Heart right ventricle (tissue), 16 donors: ENCODE measurements around the gene NUP85. TPM values are rescaled to one million over a fixed set of nuclear protein-coding genes. Genes with fewer than 3 reads are reported as not detected.
"Not testable (repeated sequence)": the region's sequence is repeated elsewhere in the genome, so short reads cannot be mapped to it uniquely, and the experiment has no call there.

Experiments
- ATAC-seq, 8 donors: fragments of 200-7000 bp; cut with Tn5 transposase; one replicate each; pipeline ENCODE4 v1.9.1; 2020; ENCODE audit warnings: mild to moderate bottlenecking in 8 of 8, moderate library complexity in 8 of 8, moderate number of reproducible peaks in 1 of 8
- DNase-seq, 2 donors: peaks; one replicate each; pipeline ENCODE4 v3.0.0-alpha.2; 2020
- H3K27ac ChIP-seq, 10 donors: fragments of 200-600 bp; sonication (generic) in 2 of 10; one replicate each; pipeline versions ENCODE4 v1.5.0 to v1.8.0; 2020 to 2022; ENCODE audit warnings: mild to moderate bottlenecking in 3 of 10
- H3K27me3 ChIP-seq, 7 donors: fragments of 200-600 bp; one replicate each; pipeline ENCODE4 v1.8.0; 2021 to 2022; ENCODE audit warnings: mild to moderate bottlenecking in 2 of 7
- H3K36me3 ChIP-seq, 9 donors: fragments of 200-600 bp; sonication (generic) in 1 of 9; one replicate each; pipeline versions ENCODE4 v1.5.0 to v1.8.0; 2020 to 2022; ENCODE audit warnings: mild to moderate bottlenecking in 2 of 9
- H3K4me1 ChIP-seq, 9 donors: fragments of 200-600 bp; sonication (generic) in 1 of 9; one replicate each; pipeline versions ENCODE4 v1.5.0 to v1.8.0; 2020 to 2022; ENCODE audit warnings: mild to moderate bottlenecking in 4 of 9
- H3K4me3 ChIP-seq, 10 donors: fragments of 200-600 bp; sonication (generic) in 2 of 10; one replicate each; pipeline versions ENCODE4 v1.5.0 to v1.8.0; 2020 to 2022; ENCODE audit warnings: mild to moderate bottlenecking in 7 of 10, moderate library complexity in 2 of 10
- H3K9me3 ChIP-seq, 11 donors: fragments of 200-600 bp in 10 of 11; sonication (generic) in 2 of 11; one replicate each; pipeline versions ENCODE4 v1.5.0 to v1.8.0; 2013 to 2022; ENCODE audit warnings: mild to moderate bottlenecking in 2 of 11, control low read depth in 1 of 11, moderate library complexity in 1 of 11
- CTCF ChIP-seq, 9 donors: fragments of 200-600 bp; sonication (generic) in 2 of 9; IDR thresholded peaks; one replicate each; pipeline versions ENCODE4 v1.5.0 to v1.8.0; 2021 to 2022; ENCODE audit warnings: antibody characterized with exemption in 9 of 9, mild to moderate bottlenecking in 5 of 9, moderate library complexity in 1 of 9
- WGBS, 2 donors: extraction: QIAGEN DNeasy Blood & Tissue Kit; methylation state at CpG; one replicate each; pipeline ENCODE4 v1.1.7; 2013; ENCODE audit warnings: inconsistent platforms in 1 of 2; 5-methylcytosine and 5-hydroxymethylcytosine counted together
- intact Hi-C, 10 donors: fragments of 100-400 bp; cut with DNase I; formaldehyde crosslinking; loops; one replicate each; pipeline versions ENCODE4 v1.11.1 to v1.14.2; 2022
- polyA plus RNA-seq, 2 donors: library from polyadenylated mRNA; stranded (reverse); fragments of 200-250 nt; gene quantifications; one replicate each; pipeline ENCODE4 v1.2.3, GENCODE V29; 2013
- total RNA-seq, 10 donors: library from RNA; stranded (reverse); fragmentation: NEBNext Ultra II Directional in 3 of 10; extraction: Animal tissue kit (Norgen Biotek cat#: 25700) in 3 of 10; gene quantifications; one replicate each; pipeline versions ENCODE4 v1.2.1 to v1.2.4, GENCODE V29; 2021 to 2023
- donor health status: Arrhythmogenic right ventricular cardiomyopathy.
- donor health status: ischemic (EF 13 %, LVEDD 7.1; RV severe dilation, severe dysfunction).
- donor health status: healthy with polysubstance abuse.
- donor health status: DM: no; HTN: yes; CAD: no.
- donor health status: DM: no; HTN: no; CAD: no.
- donor health status: ischemic (EF 25% LVEDD 6.9; RV normal size, moderate dysfunction).
- donor health status: ischemic (EF 25% LVEDD 5.7; RV mildly dilated, moderate dysfunction).
- donor health status: healthy.
- donor health status: DM: yes; HTN: yes; CAD: no.
- donor health status: Ischemic cardiomyopathy.
- donor health status: ischemic (EF 35%, LVEDD 5.7; RV mildly dilated, moderate dysfunction).
- donor health status: nonischemic (EF 11% LVEDD 7.7; RV severe dilation, severe dysfunction).
- donor health status: DM: yes; HTN: yes; CAD: no.
- donor health status: PGD.
- donor health status: ischemic (EF 29% LVEDD 5.4; RV normal size, mild dysfunction).
- donor health status: nonischemic (EF 23%, LVEDD 6.1; RV moderate dilation, normal function).

The NUP85 gene
- total and polyA plus RNA-seq, 12 donors: 16.2 to 39.0 (median 23.3) TPM

DNA sequence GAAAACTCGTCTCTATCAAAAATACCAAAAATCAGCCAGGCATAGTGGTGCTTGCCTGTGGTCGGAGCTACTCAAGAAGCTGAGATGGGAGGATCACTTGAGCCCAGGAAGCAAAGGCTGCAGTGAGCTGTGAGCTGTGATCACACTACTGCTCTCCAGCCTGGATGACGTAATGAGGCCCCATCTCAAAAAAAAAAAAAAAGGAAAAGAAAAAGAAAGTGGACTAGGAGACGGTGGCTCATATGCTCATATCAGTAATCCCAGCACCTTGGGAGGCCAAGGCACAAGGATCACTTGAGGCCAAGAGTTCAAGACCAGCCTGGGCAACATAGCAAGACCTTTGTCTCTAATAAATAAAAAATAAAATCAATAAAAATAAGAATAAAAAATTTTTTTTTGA lies 13.9 kb upstream of the NUP85 start:
- intact Hi-C loops: loop anchor here in 1 of 10 donors (2.0 kb wide), 1 partner anchor 21 kb away; no protein-coding TSS in a partner anchor
- WGBS, 2 donors: 66 to 70% methylated on average over 4 of the region's 4 CpGs

GRCh38 chr17:75194879-75195278 lies 10.6 kb upstream of the NUP85 start:
- DNase-seq: no peak
- no peaks in the 10 kb centered on the region for H3K9me3 ChIP-seq
- H3K27ac ChIP-seq: no peak overlapping the region
- ATAC-seq: no peak
- H3K36me3 ChIP-seq: no peaks in the 10 kb centered on the region
- no peak for TF ChIP-seq CTCF (IDR thresholded peaks at IDR 0.05)
- H3K4me3 ChIP-seq: no peak overlapping the region
- H3K27me3 ChIP-seq: no peaks in the 10 kb centered on the region
- H3K4me1 ChIP-seq: no peaks in the 10 kb centered on the region
- intact Hi-C loops: no loop called here
- WGBS, 2 donors: 84 to 87% methylated on average over 4 of the region's 5 CpGs

More for the DNA sequence above, 13.9 kb upstream of the NUP85 start:
- H3K4me3 ChIP-seq: no peak overlapping the region
- no peaks in the 10 kb centered on the region for H3K9me3 ChIP-seq
- no peaks in the 10 kb centered on the region for H3K4me1 ChIP-seq
- TF ChIP-seq CTCF (IDR thresholded peaks at IDR 0.05): no peak
- DNase-seq (no peak), ATAC-seq (no peak)
- no peak overlapping the region for H3K27ac ChIP-seq
- H3K36me3 ChIP-seq: no peaks in the 10 kb centered on the region
- H3K27me3 ChIP-seq: no peaks in the 10 kb centered on the region

DNA sequence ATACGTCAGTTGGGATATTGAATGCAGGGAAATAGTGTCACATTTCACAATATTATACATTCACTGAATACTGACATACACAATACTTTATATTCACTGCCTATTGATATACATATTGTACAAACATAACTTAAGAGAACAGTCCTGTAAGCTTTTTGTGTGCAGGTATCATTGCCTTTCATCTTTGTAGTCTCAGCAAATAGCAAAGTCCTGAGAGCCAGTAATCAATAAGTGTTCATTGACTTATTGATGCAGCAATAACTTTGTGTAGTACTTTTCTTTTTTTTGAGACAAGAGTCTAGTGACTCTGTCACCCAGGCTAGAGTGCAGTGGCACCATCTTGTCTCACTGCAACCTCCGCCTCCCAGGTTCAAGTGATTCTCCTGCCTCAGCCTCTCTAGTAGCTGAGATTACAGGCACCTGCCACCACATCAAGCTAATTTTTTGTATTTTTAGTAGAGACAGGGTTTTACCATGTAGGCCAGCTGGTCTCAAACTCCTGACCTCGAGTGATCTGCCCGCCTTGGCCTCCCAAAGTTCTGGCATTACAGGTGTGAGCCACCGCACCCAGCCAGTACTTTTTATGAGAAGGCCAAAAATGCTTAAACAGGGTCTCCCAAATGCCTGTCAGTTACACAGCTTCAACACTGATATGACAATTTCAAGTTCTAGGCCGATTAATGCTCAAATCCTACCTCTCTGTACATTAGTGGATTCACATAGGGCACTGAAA lies 5.4 kb upstream of the NUP85 start:
- Histone ChIP-seq H3K27ac (no peak overlapping the region), H3K36me3 (no peaks in the 10 kb centered on the region), H3K9me3 (no peaks in the 10 kb centered on the region), H3K4me3 (no peak overlapping the region), H3K4me1 (peaks cover 0 to 11% (median 6%) of the 10 kb centered on the region in 9 donors), H3K27me3 (no peaks in the 10 kb centered on the region)
- 87 to 93% methylated on average over 6 of the region's 6 CpGs for WGBS, 2 donors
- no peak for TF ChIP-seq CTCF (IDR thresholded peaks at IDR 0.05)
- intact Hi-C loops: loop anchor here in 8 of 10 donors (2.0 to 10.0 kb wide), 9 partner anchors 85 to 239 kb away; partner anchors contain the start of genes ATP5PD (in 1 of the 8) and KCTD2 (in 1 of the 8)
- DNase-seq (no peak), ATAC-seq (no peak)

DNA sequence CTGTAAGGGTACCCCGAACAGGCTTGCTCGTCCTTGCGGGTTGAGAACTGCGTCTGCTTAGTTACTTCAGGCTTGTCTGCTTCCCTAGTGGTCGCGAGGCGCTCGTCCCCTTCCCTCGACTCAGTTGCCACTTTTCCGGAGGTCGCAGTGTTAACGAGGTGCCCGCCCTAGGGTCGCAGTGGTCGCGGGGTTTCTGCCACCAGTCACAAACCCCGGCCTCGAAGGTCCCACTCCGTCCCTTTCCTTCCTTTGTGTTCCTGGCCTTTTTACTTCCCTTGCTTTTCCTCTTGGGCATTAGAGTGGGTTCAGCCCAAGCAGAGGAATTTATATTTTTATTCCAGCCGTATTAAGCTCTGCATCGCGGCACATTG lies 299 bp downstream of the NUP85 start:
- ATAC-seq (peak in 5 of 8 donors; percentile 1 to 10 (median 3)), DNase-seq (no peak)
- peaks cover 5 to 28% (median 21%) of the 10 kb centered on the region in 9 donors for H3K4me1 ChIP-seq
- no peaks in the 10 kb centered on the region for H3K9me3 ChIP-seq
- peak overlapping the region; percentile 67 to 99 (median 86) for H3K4me3 ChIP-seq
- no peaks in the 10 kb centered on the region for H3K27me3 ChIP-seq
- TF ChIP-seq CTCF (IDR thresholded peaks at IDR 0.05): peak in 1 of 9 donors; percentile 5
- H3K27ac ChIP-seq: peak overlapping the region; percentile 92 to 98 (median 96)
- H3K36me3 ChIP-seq: peaks cover 0 to 27% (median 13%) of the 10 kb centered on the region in 9 donors
- 0 to 1% methylated on average over 22 of the region's 22 CpGs for WGBS, 2 donors
- intact Hi-C loops: loop anchor here in 5 of 10 donors (5.0 to 10.0 kb wide), 6 partner anchors 91 to 243 kb away; partner anchors contain the start of genes ATP5PD (in 1 of the 5) and KCTD2 (in 1 of the 5)

DNA sequence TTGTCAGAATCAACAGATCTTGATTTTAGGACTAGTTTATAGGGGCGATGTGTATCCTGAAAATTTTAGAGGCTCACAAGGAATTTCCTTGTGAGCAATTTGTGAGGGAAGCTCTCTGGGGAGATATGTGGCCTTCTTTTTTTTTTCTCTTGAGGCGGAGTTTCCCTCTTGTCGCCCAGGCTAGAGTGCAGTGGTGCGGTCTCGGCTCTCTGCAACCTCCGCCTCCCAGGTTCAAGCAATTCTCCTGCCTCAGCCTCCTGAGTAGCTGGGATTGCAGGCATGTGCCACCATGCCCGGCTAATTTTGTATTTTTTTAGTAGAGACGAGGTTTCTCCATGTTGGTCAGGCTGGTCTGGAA lies 1.6 kb downstream of the NUP85 start:
- intact Hi-C loops: loop anchor here in 5 of 10 donors (5.0 to 10.0 kb wide), 6 partner anchors 92 to 245 kb away; partner anchors contain the start of genes ATP5PD (in 1 of the 5) and KCTD2 (in 1 of the 5)
- H3K27me3 ChIP-seq, ATAC-seq, DNase-seq, H3K27ac ChIP-seq, H3K9me3 ChIP-seq: not testable (repeated sequence)
- peaks cover 0 to 39% (median 20%) of the 10 kb centered on the region in 9 donors for H3K36me3 ChIP-seq
- H3K4me3 ChIP-seq: peak overlapping the region in 5 of 10 donors; percentile 74 to 88 (median 86)
- 78 to 82% methylated on average over 8 of the region's 8 CpGs for WGBS, 2 donors
- peaks cover 5 to 28% (median 21%) of the 10 kb centered on the region in 9 donors for H3K4me1 ChIP-seq
